Vagina (tissue), 2 donors: ENCODE results near the gene FSTL5.

Experiments
- CTCF ChIP-seq, 3 experiments: fragments of 450-650 bp in 2 of 3; fragments of 200-600 bp in 1 of 3; sonication (generic) in 1 of 3; IDR thresholded peaks; one replicate each; pipeline ENCODE4 v1.5.1; 2017 to 2019; ENCODE audit warnings: antibody characterized with exemption in 3 of 3, mild to moderate bottlenecking in 2 of 3, moderate library complexity in 2 of 3
- POLR2A ChIP-seq, 2 donors: fragments of 450-650 bp; IDR thresholded peaks; one replicate each; pipeline ENCODE4 v1.6.1; 2017; ENCODE audit warnings: antibody characterized with exemption in 2 of 2, mild to moderate bottlenecking in 2 of 2, moderate library complexity in 2 of 2
- POLR2AphosphoS5 ChIP-seq, 2 donors: sonication (generic); formaldehyde crosslinking; IDR thresholded peaks; one replicate each; pipeline ENCODE4 v1.9.0; 2017; ENCODE audit warnings: antibody characterized with exemption in 2 of 2, mild to moderate bottlenecking in 2 of 2, low read depth in 1 of 2; ENCODE audit not compliant: insufficient read depth in 1 of 2

- no peak for TF ChIP-seq POLR2A (IDR thresholded peaks at IDR 0.05)
- TF ChIP-seq POLR2AphosphoS5 (IDR thresholded peaks at IDR 0.05; ENCODE audit: insufficient read depth in 1 of 2, low read depth in 1 of 2): no peak
- TF ChIP-seq CTCF (IDR thresholded peaks at IDR 0.05): no peak
Observed at GRCh38 chr4:161342881-161343568, 820.8 kb downstream of the FSTL5 start.
